Kasumi-1 (cell line): ENCODE data around the gene QKI.
"Not testable (repeated sequence)": the region's sequence is repeated elsewhere in the genome, so short reads cannot be mapped to it uniquely, and the experiment has no call there.

Source experiments
- DNase-seq, 2 experiments: peaks; one replicate each; lab custom pipeline; 2025; lab: John Stamatoyannopoulos, UW

QKI gene

DNA sequence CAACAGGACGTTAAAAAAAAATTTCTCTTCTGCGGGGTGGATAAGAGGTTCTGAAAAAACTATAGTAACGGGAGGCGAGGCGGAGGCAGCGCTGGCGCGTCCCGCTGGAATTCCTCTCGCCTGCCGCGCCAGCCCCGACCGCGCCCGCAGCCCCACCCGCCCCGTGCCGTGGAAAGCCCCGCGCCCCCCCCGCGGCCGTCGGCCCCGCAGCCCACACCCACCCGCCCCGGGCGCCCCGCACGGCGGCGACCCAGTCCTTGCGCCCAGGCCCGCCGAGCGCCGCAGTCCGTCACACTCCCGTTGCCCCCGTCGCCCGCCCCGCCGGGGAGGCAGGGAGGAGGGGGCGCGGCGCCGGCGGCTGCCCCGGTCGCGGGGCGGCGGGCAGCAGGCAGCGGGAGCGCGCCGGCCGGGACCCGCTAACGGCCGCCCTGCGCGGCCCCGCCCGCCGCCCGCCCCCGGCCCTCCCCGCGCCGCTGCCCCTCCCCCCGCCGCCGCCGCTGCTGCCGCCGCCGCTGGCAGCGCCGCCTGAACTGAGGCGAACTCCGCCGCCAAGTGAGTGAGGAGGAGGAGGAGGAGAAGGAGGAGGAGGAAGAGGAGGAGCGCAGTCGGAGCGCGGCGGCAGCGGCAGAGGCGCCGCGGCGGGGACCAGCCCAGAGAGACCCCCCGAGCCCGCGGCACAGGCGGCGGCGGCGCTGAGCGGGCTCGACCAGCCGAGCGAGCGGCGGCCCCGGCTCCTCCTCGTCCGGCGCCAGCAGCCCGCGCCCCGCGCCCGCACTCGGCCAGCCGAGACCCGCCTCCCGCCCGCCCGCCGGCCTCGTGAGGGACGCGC, at the start of gene QKI:
Gene QKI, plus strand, starts transcription at position 602 of the 829 bp plus-strand sequence. CDS start 476 bp downstream, outside the sequence.
- DNase-seq, result peak; percentile 60 to 77

- no peak for DNase-seq
These were observed 48.2 kb upstream of the QKI start for GRCh38 chr6:163366288-163366687.

DNA sequence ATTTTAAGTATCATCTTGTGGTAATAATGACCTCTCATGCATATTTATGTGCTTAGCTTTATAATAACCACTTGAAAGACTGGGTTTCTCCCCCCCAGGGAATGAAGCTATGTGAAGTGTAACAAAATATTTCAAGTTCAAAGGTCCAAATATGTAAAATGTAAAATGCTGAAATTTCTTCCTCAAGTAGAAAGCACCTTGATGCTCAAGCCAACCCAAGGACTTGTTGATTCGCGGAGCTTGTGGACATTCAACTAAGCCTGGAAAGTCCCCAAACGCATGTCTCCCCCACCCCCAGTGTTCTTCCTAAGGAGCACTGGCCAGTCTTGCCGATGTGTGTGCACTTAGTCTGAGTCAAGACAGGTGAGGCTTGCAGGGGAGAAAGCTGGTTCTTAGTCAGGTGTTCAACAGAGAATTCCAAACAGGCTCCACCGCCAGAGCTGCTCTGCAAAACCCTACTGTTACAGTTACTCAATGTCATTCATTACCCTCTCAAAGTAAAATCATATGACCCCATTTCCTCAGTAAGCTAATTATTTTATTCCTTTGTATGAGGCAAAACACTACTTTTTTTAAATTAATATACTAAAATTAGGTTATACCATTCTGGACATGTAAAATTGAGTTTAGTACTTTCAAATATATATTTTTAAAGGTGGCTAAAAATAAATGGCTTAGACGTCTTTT, 46.9 kb upstream of the QKI start:
- no peak for DNase-seq

- no peak for DNase-seq
These were observed 45.4 kb upstream of the QKI start for GRCh38 chr6:163369141-163369540.

DNA sequence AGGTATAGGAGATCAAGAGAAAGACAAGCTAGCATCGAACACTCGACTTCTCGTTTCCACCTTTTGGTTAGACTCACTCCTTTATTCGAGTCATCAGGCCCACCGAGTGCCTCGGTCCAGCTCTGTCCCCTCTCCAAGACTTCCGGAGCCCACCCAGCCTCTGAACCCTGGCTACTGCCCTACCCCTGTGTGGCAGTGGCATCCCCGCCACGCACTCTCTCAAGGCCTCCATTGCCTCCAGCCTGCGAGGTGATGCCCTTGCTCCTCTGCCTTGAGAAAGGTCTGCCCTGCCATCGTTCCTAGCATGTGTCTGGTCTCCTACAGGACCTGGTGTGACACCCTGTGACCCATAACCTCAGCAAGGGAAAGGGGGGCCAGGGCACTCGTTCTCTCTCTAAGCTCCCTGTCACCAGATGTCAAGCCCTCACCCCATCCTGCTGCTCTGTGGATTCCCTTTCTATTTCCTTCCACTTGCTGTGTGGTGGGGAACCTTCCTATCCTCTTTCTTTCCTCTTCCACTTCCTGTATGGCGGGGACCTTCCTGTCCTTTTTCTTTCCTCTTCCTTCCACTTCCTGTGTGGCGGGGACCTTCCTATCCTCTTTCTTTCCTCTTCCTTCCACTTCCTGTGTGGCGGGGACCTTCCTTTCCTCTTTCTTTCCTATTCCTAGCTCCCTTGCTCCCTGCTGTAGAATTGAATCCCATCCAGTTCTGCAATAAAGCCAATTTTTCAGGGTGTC, 44.7 kb upstream of the QKI start:
- no peak for DNase-seq

DNA sequence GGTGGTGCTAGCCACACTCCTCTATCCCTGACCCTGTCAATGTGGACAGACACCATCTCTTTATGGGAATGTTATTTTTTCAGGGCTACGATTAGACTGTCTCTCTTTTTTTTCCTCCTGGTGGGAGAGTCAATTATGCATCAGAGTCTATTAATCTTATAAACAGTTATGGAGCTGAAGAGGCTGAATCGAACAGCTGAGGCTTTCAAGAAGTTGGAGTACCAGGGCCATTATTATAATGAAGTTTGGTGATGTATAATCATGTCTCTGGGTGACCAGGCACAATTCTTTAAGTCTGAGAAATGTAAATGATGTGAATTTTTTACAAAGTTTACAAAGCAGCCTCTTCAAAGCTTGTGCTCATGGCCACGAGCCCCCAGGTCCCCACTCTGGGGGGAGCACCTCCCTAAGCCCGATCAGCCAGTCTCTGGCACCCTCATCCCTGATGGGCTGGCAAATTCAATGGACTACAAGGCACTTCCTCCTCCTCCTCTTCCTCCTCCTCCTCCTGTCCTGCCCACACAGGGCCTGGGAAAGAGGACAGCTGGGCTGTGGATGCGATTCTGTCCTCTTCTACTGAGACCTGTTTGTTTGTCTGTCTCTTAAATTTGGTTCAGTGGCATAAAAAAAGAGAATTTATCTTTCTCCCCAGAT, 43.9 kb upstream of the QKI start:
- DNase-seq, result no peak

GRCh38 chr6:163371129-163371528, 43.4 kb upstream of the QKI start:
- DNase-seq, result no peak

GRCh38 chr6:163373240-163373639, 41.3 kb upstream of the QKI start:
- no peak for DNase-seq

DNA sequence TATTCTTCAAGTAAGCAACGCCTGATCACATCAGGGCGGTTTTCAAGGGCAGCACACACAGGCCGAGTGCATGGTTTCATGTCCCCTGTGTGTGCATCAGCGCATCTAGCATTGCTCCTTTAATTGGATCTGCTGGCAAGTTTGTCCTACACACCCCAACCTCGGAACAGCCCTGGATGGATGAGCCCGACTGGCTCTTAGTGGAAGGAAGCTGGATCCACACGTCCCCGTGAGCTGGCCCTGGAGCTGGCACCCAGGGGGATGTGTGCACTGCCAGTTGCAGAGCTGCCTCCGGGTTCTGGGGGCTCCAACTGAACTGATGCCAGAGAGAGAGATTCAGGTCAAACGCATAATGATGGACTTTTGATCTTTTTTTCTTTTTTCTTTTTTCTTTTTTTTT, 39.2 kb upstream of the QKI start:
- DNase-seq, result no peak

- no peak for DNase-seq
These were observed 38.3 kb upstream of the QKI start for GRCh38 chr6:163376187-163376586.

DNA sequence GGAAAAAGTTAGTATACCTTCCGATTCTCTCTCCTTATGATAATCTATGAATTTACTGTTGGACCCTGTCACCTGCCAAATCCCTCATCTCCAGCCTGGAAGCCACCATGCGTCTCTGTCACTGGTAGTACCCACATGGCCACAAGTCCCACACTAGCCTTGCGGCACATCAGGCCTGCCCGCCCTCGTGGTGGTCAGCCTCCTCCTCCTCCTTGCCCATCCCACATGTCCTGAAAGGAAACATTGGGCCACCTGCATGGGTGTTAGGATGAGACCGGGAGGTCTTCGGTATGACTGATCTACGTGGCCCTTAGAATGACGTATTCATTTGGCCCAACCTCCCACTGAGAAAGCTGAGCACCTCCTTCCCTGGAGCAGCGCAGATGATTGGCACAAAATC, 37.0 kb upstream of the QKI start:
- DNase-seq, result no peak

DNA sequence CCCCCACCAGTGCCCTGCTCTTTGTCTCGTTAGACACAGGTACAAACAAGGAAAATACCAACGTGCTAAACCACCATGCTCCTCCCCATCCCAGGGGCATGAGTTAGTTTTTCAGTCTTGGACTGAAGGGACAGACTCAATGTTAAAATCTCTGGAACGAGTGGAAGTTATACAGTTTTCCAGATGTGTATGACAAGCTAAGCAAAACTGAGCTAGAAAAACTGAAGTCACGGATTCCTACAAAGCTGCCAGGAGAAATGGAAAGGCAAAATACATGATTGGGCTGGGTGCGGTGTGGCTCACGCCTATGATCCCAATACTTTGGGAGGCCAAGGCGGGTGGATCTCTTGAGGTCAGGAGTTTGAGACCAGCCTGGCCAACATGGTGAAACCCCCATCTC, 34.3 kb upstream of the QKI start:
- no peak for DNase-seq

- DNase-seq, result no peak
These were observed 33.3 kb upstream of the QKI start for GRCh38 chr6:163381118-163381756.

DNA sequence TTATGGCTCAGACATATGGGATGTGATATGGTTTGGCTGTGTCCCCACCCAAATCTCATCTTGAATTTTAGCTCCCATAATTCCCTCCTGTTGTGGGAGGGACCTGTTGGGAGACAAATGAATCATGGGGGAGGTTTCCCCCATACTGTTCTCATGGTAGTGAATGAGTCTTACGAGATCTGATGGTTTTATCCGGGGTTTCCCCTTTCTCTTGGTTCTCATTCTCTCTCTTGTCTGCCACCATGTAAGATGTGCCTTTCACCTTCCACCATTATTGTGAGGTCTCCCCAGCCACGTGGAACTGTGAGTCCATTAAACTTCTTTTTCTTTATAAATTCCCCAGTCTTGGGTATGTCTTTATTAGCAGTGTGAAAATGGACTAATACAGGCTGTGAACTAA, 31.1 kb upstream of the QKI start:
- DNase-seq, result not testable (repeated sequence)

GRCh38 chr6:163383912-163384311, 30.6 kb upstream of the QKI start:
- DNase-seq, result no peak

DNA sequence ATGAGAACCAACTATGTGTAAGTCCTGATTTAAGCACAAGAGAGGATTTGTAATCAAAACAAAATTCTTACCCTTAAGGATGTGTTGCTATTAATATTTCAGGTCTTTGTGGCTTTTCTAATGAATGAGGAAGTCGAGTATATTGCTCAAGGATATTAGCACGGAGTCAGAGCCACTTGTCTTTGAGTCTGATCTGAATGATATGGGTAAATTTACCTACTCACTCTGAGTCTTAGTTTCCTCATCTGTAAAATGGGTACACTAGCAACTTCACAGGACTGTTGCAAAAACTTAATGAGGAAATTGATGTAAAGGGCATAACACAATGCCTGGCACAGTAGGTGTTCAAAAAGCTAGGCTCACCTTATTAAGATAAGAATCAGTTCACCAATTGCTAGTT, 30.0 kb upstream of the QKI start:
- DNase-seq, result peak; percentile 21 to 26

DNA sequence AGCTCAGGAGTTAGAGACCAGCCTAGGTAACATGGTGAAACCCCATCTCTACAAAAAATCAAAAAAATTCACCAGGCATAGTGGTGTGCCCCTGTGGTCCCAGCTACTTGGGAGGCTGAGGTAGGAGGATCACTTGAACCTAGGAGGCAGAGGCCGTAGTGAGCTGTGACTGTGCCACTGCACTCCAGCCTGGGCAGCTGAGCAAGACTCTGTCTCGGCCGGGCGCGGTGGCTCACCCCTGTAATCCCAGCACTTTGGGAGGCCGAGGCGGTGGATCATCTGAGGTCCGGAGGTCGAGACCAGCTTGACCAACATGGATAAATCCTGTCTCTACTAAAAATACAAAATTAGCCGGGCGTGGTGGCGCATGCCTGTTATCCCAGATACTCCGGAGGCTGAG, 29.0 kb upstream of the QKI start:
- DNase-seq, result not testable (repeated sequence)

- no peak for DNase-seq
These were observed 28.1 kb upstream of the QKI start for GRCh38 chr6:163386329-163386908.

DNA sequence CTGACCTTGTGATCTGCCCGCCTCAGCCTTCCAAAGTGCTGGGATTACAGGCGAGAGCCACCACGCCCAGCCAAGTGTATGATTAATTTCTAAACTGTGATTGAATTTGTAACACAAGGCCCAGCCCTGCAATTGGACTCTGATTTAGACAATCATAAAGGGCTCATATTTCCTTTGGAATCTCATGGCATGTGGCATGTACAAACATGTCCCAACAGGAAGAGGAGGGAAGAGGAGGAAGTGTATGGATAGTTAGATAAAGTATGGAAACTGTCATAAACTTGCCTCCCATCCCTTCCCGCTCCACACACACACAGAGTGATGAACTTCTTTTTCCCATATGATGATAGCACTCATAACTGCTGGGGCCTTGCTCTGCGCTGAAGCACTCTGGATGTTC, 27.2 kb upstream of the QKI start:
- DNase-seq, result no peak

- no peak for DNase-seq
These were observed 25.2 kb upstream of the QKI start for GRCh38 chr6:163389354-163389753.

GRCh38 chr6:163390770-163391169, 23.7 kb upstream of the QKI start:
- DNase-seq, result no peak
